Measurements from ENCODE around the gene SLC38A9.

DNA sequence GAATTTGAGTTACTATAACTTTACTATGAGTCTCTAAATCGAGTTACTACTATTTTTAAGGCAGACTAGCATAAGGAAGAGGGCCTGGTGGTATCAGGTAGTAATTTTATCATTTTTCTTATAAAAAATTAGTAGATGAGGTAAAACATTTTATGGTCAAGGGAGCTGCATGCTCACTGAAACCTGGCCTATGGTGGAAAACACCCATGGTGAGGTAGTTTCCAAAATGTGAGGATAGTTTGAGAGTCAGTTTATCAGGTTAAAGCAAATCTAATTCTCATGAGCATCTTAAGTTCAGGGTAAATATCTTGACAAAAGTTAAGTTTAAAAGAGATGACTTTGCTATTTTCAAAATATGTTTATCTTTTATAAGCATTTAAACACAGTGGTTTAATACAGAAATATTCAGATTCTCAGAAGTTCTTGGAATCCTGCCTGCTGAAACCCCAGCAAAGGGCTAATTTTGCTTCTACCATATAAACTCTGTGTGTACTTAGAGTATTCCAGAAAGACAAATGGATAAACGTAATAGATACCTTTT, 35.7 kb upstream of the SLC38A9 start:
- TF ChIP-seq EZH2 (IDR thresholded peaks at IDR 0.05; ENCODE audit: low read length) = no peak
- TF ChIP-seq, protein P1, sequence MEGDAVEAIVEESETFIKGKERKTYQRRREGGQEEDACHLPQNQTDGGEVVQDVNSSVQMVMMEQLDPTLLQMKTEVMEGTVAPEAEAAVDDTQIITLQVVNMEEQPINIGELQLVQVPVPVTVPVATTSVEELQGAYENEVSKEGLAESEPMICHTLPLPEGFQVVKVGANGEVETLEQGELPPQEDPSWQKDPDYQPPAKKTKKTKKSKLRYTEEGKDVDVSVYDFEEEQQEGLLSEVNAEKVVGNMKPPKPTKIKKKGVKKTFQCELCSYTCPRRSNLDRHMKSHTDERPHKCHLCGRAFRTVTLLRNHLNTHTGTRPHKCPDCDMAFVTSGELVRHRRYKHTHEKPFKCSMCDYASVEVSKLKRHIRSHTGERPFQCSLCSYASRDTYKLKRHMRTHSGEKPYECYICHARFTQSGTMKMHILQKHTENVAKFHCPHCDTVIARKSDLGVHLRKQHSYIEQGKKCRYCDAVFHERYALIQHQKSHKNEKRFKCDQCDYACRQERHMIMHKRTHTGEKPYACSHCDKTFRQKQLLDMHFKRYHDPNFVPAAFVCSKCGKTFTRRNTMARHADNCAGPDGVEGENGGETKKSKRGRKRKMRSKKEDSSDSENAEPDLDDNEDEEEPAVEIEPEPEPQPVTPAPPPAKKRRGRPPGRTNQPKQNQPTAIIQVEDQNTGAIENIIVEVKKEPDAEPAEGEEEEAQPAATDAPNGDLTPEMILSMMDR (optimal IDR thresholded peaks at IDR 0.05 in 1 of 3, IDR thresholded peaks at IDR 0.05 in 1 of 3, conservative IDR thresholded peaks at IDR 0.05 in 1 of 3; ENCODE audit: extremely low read depth in 1 of 3, insufficient read depth in 2 of 3, low read length in 3 of 3) = no peak

All from keratinocyte (primary cell).